ENCODE data around the gene RCAN2.

The RCAN2 gene

GRCh38 chr6:46456297-46456696 is 35.0 kb downstream of the RCAN2 start:
- no peak overlapping the region for H3K4me3 ChIP-seq (ENCODE audit: control insufficient read depth, low read depth, low read length)
- TF ChIP-seq CTCF (conservative IDR thresholded peaks at IDR 0.05; ENCODE audit: control insufficient read depth, insufficient read depth, low read depth, low read length): no peak
- DNase-seq (ENCODE audit: low read depth): no peak

- H3K4me3 ChIP-seq (ENCODE audit: control insufficient read depth, low read depth, low read length): no peak overlapping the region
- no peak for DNase-seq (ENCODE audit: low read depth)
- no peak for TF ChIP-seq CTCF (conservative IDR thresholded peaks at IDR 0.05; ENCODE audit: control insufficient read depth, insufficient read depth, low read depth, low read length)
Measured at GRCh38 chr6:46454691-46455090, 36.6 kb downstream of the RCAN2 start.

- no peak for TF ChIP-seq CTCF (conservative IDR thresholded peaks at IDR 0.05; ENCODE audit: control insufficient read depth, insufficient read depth, low read depth, low read length)
- peak; percentile 63 for DNase-seq (ENCODE audit: low read depth)
- no peak overlapping the region for H3K4me3 ChIP-seq (ENCODE audit: control insufficient read depth, low read depth, low read length)
Measured at GRCh38 chr6:46453741-46454316, 37.4 kb downstream of the RCAN2 start.

GRCh38 chr6:46453216-46453615 is 38.0 kb downstream of the RCAN2 start:
- TF ChIP-seq CTCF (conservative IDR thresholded peaks at IDR 0.05; ENCODE audit: control insufficient read depth, insufficient read depth, low read depth, low read length): no peak
- no peak overlapping the region for H3K4me3 ChIP-seq (ENCODE audit: control insufficient read depth, low read depth, low read length)
- peak; percentile 85 for DNase-seq (ENCODE audit: low read depth)

GRCh38 chr6:46452312-46452917 is 38.8 kb downstream of the RCAN2 start:
- no peak overlapping the region for H3K4me3 ChIP-seq (ENCODE audit: control insufficient read depth, low read depth, low read length)
- DNase-seq (ENCODE audit: low read depth): peak; percentile 8
- TF ChIP-seq CTCF (conservative IDR thresholded peaks at IDR 0.05; ENCODE audit: control insufficient read depth, insufficient read depth, low read depth, low read length): no peak

- no peak for DNase-seq (ENCODE audit: low read depth)
- no peak overlapping the region for H3K4me3 ChIP-seq (ENCODE audit: control insufficient read depth, low read depth, low read length)
- no peak for TF ChIP-seq CTCF (conservative IDR thresholded peaks at IDR 0.05; ENCODE audit: control insufficient read depth, insufficient read depth, low read depth, low read length)
Measured at GRCh38 chr6:46451343-46451742, 39.9 kb downstream of the RCAN2 start.
